ENCODE measurements around the gene RNF227.

The RNF227 gene

DNA sequence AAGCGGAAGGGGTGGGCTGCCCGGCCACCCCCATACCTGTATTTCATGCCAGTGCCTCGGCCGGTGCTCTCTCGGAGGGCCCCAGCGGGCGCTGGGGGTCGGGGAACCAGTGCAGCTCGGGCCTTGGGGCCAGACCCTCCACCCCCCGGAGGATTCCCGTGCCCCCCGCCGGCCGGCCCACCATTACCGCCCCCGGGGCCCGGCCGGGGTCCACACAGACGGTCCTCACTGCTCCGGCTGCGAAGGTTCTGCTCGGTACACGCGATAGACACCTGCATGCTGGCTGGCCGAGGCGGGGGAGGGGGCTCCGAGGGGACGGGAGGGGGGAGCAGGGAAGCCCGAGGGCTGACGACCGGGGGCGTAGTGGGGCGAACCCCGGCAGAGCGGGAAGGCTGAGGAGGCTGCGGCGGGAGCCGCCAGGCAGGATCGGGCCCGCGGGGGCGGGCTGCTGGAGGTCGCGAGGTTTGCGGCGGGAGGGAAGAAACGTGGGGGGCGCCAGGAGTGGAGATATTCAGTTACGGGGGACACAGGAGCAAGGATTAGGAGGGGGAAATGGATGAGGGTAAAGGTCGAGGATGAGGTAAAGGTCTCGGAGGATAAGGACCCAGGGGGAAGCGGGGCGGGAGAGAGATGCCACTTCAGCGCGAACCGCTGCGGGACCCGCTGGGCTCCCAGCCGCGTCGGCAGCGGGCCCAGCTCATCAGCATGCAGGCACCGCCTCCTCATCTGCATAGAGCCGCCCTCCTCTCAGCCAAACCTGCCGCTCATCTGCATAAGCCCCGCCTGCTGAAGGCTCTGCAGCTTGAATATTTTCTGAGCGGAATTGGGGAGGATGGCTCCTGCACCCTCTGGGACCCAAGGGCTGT, 13.3 kb upstream of the RNF227 start, which contains the start of gene KCNAB3:
TSS of gene KCNAB3 (minus strand) at position 699 of the 866 bp plus-strand sequence. CDS start at position 278, 421 bp downstream.
- no peak for TF ChIP-seq SIN3A (IDR thresholded peaks at IDR 0.05; ENCODE audit: borderline replicate concordance, insufficient read depth, low read length)
- no peak for TF ChIP-seq FOXP2 (optimal IDR thresholded peaks at IDR 0.05; ENCODE audit: borderline replicate concordance, extremely low read depth, extremely low read length, insufficient read depth)
- TF ChIP-seq, protein P1, sequence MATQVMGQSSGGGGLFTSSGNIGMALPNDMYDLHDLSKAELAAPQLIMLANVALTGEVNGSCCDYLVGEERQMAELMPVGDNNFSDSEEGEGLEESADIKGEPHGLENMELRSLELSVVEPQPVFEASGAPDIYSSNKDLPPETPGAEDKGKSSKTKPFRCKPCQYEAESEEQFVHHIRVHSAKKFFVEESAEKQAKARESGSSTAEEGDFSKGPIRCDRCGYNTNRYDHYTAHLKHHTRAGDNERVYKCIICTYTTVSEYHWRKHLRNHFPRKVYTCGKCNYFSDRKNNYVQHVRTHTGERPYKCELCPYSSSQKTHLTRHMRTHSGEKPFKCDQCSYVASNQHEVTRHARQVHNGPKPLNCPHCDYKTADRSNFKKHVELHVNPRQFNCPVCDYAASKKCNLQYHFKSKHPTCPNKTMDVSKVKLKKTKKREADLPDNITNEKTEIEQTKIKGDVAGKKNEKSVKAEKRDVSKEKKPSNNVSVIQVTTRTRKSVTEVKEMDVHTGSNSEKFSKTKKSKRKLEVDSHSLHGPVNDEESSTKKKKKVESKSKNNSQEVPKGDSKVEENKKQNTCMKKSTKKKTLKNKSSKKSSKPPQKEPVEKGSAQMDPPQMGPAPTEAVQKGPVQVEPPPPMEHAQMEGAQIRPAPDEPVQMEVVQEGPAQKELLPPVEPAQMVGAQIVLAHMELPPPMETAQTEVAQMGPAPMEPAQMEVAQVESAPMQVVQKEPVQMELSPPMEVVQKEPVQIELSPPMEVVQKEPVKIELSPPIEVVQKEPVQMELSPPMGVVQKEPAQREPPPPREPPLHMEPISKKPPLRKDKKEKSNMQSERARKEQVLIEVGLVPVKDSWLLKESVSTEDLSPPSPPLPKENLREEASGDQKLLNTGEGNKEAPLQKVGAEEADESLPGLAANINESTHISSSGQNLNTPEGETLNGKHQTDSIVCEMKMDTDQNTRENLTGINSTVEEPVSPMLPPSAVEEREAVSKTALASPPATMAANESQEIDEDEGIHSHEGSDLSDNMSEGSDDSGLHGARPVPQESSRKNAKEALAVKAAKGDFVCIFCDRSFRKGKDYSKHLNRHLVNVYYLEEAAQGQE (IDR thresholded peaks at IDR 0.05; ENCODE audit: insufficient read depth in 1 of 2, low read depth in 2 of 2, low read length in 2 of 2): no peak
- TF ChIP-seq POLR2AphosphoS5 (IDR thresholded peaks at IDR 0.05; ENCODE audit: low read depth, low read length): no peak
- no peak for TF ChIP-seq TAF1 (IDR thresholded peaks at IDR 0.05; ENCODE audit: borderline replicate concordance, insufficient read depth, low read length)

DNA sequence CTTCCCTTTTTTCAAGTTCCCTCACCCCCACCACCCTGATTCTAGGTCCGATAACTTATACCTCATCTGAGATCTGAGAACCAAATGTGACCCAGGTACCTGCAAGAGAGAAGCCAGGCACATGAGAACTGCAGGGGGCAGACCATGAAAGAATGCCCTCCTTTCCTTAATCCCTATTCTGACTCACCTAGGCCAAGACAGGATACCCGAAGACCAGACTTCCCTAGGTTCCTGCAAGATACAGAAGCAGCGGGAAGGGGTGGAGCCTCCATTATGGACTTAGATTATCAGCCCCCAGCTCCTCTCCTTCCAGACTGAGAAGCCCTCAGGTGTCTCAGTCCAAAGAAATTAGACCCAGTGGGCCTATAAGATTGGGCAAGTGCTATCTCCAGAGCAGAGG, 11.5 kb upstream of the RNF227 start:
- TF ChIP-seq, protein P1 (IDR thresholded peaks at IDR 0.05; ENCODE audit: insufficient read depth in 1 of 2, low read depth in 2 of 2, low read length in 2 of 2): no peak
- TF ChIP-seq SIN3A (IDR thresholded peaks at IDR 0.05; ENCODE audit: borderline replicate concordance, insufficient read depth, low read length) (no peak), POLR2AphosphoS5 (IDR thresholded peaks at IDR 0.05; ENCODE audit: low read depth, low read length) (no peak), FOXP2 (optimal IDR thresholded peaks at IDR 0.05; ENCODE audit: borderline replicate concordance, extremely low read depth, extremely low read length, insufficient read depth) (no peak), TAF1 (IDR thresholded peaks at IDR 0.05; ENCODE audit: borderline replicate concordance, insufficient read depth, low read length) (no peak)

DNA sequence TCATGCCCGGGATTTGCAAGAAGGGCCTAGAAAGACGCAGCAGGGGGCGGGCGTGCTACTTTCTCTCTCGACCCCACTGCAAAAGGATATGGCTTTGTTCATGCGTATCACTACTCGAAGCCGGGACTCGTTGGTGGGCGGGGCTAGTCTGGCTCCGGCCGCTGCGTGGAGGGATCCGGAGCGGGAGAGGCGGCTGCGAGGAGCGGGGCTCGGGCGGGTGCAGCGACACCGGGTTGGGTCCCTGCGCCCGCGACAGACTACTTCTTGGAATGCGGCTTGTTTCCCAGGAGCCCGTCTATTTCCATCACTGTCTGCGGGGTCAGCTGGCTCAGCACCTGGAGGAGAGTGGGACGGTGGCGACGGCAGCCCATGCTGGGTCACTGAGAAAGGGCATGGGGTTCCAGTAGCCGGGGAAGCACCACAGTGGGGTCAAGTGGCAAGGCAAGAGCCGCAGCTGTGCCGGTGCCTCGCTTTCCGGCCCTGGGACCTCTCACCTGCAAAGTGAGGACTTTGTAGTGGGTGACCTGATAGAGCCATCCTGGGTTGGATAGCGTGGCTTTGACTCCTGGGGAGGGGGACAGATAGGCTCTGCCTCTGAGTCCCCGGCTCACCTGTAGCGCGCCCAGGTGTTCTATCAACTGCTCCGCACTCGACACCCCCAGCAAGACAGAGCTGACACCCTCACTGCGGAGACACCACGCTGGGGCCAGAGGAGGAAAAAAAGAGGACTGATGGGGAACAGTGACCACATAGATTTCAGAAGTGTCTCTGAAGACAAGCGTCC, 6.9 kb upstream of the RNF227 start:
- no peak for TF ChIP-seq POLR2AphosphoS5 (IDR thresholded peaks at IDR 0.05; ENCODE audit: low read depth, low read length)
- TF ChIP-seq FOXP2 (optimal IDR thresholded peaks at IDR 0.05; ENCODE audit: borderline replicate concordance, extremely low read depth, extremely low read length, insufficient read depth): no peak
- TF ChIP-seq, protein P1 (IDR thresholded peaks at IDR 0.05; ENCODE audit: insufficient read depth in 1 of 2, low read depth in 2 of 2, low read length in 2 of 2): no peak
- TF ChIP-seq TAF1 (IDR thresholded peaks at IDR 0.05; ENCODE audit: borderline replicate concordance, insufficient read depth, low read length): no peak
- no peak for TF ChIP-seq SIN3A (IDR thresholded peaks at IDR 0.05; ENCODE audit: borderline replicate concordance, insufficient read depth, low read length)

DNA sequence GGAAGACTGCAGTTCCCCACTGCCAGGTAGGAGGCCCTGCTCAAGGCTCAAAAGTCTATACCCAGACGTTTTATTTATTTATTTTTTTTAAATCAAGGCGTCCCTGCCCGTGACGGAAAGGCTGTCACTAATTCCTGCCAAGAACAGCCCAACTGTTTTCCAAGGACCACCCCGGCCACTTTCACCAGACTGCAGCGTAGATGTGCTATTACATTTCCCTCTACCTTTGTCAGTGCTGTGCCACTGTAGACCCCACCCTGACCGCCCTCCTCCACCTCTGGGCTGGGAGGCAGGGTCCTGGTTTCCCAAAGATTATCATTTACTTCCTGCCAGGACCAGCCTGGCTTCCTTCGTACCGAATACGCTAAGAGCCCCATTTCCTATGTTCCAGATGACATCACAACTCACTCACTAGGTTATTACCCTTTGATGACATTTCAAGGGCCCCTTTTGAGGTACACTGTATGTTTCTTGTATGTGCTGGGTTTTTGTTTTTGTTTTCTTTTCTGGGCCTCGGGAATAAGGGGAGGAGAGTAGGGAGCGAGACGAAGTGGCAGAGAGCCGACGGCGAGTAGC, 6.3 kb upstream of the RNF227 start:
- TF ChIP-seq SIN3A (IDR thresholded peaks at IDR 0.05; ENCODE audit: borderline replicate concordance, insufficient read depth, low read length) (no peak), FOXP2 (optimal IDR thresholded peaks at IDR 0.05; ENCODE audit: borderline replicate concordance, extremely low read depth, extremely low read length, insufficient read depth) (no peak), TAF1 (IDR thresholded peaks at IDR 0.05; ENCODE audit: borderline replicate concordance, insufficient read depth, low read length) (no peak), POLR2AphosphoS5 (IDR thresholded peaks at IDR 0.05; ENCODE audit: low read depth, low read length) (no peak)
- TF ChIP-seq, protein P1 (IDR thresholded peaks at IDR 0.05; ENCODE audit: insufficient read depth in 1 of 2, low read depth in 2 of 2, low read length in 2 of 2): no peak
